Left cardiac atrium (tissue), 4 donors: Measurements from ENCODE around the gene STAT1. TPM values are rescaled to one million over a fixed set of nuclear protein-coding genes. Genes with fewer than 3 reads are reported as not detected.
A peak's percentile ranks its signal among the peaks of the same experiment; 100 is the strongest.
"Not testable (repeated sequence)": the region's sequence is repeated elsewhere in the genome, so short reads cannot be mapped to it uniquely, and the experiment has no call there.

Experiments used
- ATAC-seq, 2 donors: fragments of 200-7000 bp; cut with Tn5 transposase; one replicate each; pipeline ENCODE4 v1.9.1; 2020; ENCODE audit warnings: mild to moderate bottlenecking in 2 of 2, moderate library complexity in 2 of 2
- DNase-seq: peaks from one replicate; pipeline ENCODE4 v3.0.0-alpha.2; 2020
- intact Hi-C, 2 donors: fragments of 100-400 bp; cut with DNase I; formaldehyde crosslinking; loops; one replicate each; pipeline versions ENCODE4 v1.14.1 to v1.15.1; 2022 to 2023
- total RNA-seq, 2 donors: library from RNA; stranded (reverse); fragmentation: NEBNext Ultra II Directional; extraction: Animal tissue kit (Norgen Biotek cat#: 25700); gene quantifications; one replicate each; pipeline ENCODE4 v1.2.1, GENCODE V29; 2021
- donor health status: DM: no; HTN: yes; CAD: no.
- donor health status: DM: no; HTN: yes; CAD: no; lungs with severe emphysema.
- donor health status: DM: yes; HTN: yes; CAD: no.
- donor health status: Dilated cardiomyopathy.

STAT1 gene
- total RNA-seq, 2 donors from 2014 or later = 37.3 to 76.7 TPM

- peak; percentile 6 to 28 for ATAC-seq
- intact Hi-C loops = no loop called here
- DNase-seq = no peak
Measured at GRCh38 chr2:191012845-191013681, 908 bp downstream of the STAT1 start.

GRCh38 chr2:191012346-191012745, 1.6 kb downstream of the STAT1 start:
- intact Hi-C loops = no loop called here
- DNase-seq = no peak
- ATAC-seq = no peak

GRCh38 chr2:191010887-191011885, 2.8 kb downstream of the STAT1 start:
- DNase-seq (no peak), ATAC-seq (no peak)
- intact Hi-C loops = no loop called here

- intact Hi-C loops = loop anchor here in 1 of 2 donors (2.0 kb wide), 1 partner anchor 29 kb away; no protein-coding TSS in a partner anchor
- ATAC-seq = no peak
- no peak for DNase-seq
Measured at GRCh38 chr2:191009541-191010374, 4.2 kb downstream of the STAT1 start.

GRCh38 chr2:191008286-191008685, 5.7 kb downstream of the STAT1 start:
- intact Hi-C loops = loop anchor here in 1 of 2 donors (2.0 kb wide), 1 partner anchor 27 kb away; no protein-coding TSS in a partner anchor
- DNase-seq = no peak
- no peak for ATAC-seq

- no peak for ATAC-seq
- intact Hi-C loops = no loop called here
Measured at GRCh38 chr2:191006997-191007783, 6.8 kb downstream of the STAT1 start.

GRCh38 chr2:191006297-191006696, 7.7 kb downstream of the STAT1 start:
- ATAC-seq = no peak
- no peak for DNase-seq
- intact Hi-C loops = no loop called here

More at GRCh38 chr2:191006997-191007783, 6.8 kb downstream of the STAT1 start:
- DNase-seq = no peak

- ATAC-seq (no peak), DNase-seq (no peak)
- intact Hi-C loops = no loop called here
Measured at GRCh38 chr2:191003405-191004309, 10.3 kb downstream of the STAT1 start.

- no peak for DNase-seq
- intact Hi-C loops = no loop called here
- no peak for ATAC-seq
Measured at GRCh38 chr2:191001624-191002023, 12.3 kb downstream of the STAT1 start.

GRCh38 chr2:191001032-191001431, 12.9 kb downstream of the STAT1 start:
- ATAC-seq = peak in 1 of 2 donors; percentile 33
- intact Hi-C loops = no loop called here
- DNase-seq = no peak

GRCh38 chr2:190999949-191000665, 13.9 kb downstream of the STAT1 start:
- intact Hi-C loops = no loop called here
- ATAC-seq = no peak
- DNase-seq = no peak

- DNase-seq = no peak
- intact Hi-C loops = no loop called here
- ATAC-seq = no peak
Measured at GRCh38 chr2:190999058-190999457, 14.9 kb downstream of the STAT1 start.

GRCh38 chr2:190997526-190998113, 16.4 kb downstream of the STAT1 start:
- intact Hi-C loops = no loop called here
- DNase-seq (no peak), ATAC-seq (peak in 1 of 2 donors; percentile 54)

GRCh38 chr2:190996947-190997346, 17.0 kb downstream of the STAT1 start:
- intact Hi-C loops = no loop called here
- DNase-seq (no peak), ATAC-seq (peak; percentile 44 to 59)

- DNase-seq = no peak
- intact Hi-C loops = no loop called here
- peak; percentile 34 to 65 for ATAC-seq
Measured at GRCh38 chr2:190996338-190996946, 17.5 kb downstream of the STAT1 start.

- intact Hi-C loops, ATAC-seq, DNase-seq: not testable (repeated sequence)
Measured at GRCh38 chr2:190995315-190995714, 18.7 kb downstream of the STAT1 start.
